ENCODE data around the gene CPA5.

The CPA5 gene

DNA sequence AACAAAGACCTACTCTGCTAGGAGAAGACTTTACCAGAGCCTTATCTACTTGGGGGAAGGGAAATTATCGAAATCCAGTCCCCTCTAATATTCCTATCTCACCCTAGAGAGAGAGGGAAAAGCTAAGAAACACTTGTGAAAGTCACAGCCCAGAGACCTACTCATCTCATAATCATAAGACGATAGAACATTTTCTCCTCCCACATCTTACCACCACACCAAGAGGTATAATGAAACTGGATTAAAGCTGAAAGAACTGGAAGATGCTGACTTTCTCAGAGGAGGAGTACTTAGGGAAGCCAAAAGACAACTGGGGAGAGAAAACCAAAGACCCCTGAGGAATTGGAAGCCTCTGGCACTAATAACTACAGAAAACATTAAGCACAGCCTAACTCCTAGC is 10.8 kb upstream of the CPA5 start:
- no peak for DNase-seq

DNA sequence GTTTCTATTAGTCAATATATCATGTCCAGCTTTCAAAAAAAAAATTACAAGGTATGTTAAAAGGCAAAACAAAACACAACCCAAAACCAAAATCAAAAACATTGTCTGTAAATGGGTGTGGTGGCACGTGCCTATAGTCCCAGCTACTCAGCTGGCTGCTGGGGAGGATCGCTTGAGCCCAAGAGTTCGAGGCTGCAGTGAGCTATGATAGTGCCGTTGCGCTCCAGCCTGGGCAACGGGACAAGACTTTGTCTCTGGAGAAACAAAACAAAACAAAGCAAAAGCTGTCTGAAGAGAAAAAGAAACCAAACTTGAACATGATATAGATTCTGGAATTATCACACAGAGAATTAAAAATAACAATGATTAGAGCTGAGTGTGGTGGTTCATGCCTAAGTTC is 10.3 kb upstream of the CPA5 start:
- DNase-seq = no peak

DNA sequence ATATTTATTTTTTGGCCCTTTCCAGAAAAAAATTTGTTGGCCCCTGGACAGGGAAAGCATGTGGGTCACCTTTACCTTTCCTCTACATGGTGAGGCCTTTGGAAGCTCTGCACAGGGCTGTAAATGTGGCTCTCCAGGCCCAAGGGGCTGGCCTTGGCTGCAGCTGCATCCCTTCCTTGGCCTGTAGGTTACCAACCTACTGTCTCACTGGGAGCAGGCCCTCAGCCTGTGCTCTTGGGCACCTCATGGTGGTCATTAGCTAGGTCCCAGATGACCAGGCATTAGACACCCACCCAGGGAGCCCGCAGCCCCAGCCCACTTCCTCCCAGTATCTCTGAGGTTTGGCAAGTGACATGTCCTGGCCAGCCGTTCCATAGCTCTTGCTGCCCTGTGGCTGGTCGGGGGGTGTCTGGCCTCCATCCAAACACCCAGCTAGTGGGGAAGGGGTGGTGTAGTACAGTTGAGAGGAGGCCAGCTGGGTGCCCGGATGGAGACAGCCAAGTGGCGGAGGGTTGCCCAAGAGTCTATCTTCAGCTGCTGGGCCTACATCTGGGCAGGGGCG is 7.1 kb upstream of the CPA5 start:
- no peak for DNase-seq

DNA sequence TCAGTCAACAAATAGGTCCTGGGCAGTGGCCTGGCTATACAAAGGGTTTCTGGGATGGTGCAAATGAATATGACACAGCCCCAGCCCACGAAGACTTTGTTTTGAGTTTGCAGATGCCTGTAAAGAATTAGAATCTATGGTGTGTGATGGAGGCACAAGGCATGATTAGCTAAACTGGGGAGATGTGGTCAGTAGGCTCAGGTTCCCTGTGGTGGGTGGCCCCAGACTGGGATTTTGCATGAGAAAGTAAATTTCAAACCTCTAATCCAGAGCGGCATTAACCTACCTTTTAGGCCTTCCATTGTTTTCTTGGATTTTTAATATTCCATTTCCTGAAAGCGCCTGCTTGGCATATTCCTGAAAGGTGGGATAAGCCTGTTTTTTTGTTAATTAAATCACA is 6.4 kb upstream of the CPA5 start:
- DNase-seq = no peak

DNA sequence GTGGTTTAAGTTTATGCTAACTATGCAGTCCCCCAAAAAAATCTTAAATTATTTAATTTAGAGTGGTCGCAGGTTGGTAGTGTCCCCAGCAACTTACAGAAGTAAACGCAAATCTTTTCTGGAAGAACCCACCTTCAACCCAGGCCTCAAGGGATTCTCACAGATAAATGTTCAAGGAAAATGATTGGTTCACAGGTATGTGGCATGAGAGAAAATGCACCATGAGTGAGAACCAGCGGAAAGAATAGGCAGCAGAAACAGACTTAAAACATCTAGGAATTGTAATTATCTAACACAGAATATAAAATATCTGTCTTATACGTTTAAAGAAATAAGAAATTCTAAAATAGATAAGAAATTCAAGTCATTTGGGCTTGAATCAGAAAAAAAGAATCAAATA is 2.7 kb upstream of the CPA5 start:
- DNase-seq = no peak

DNA sequence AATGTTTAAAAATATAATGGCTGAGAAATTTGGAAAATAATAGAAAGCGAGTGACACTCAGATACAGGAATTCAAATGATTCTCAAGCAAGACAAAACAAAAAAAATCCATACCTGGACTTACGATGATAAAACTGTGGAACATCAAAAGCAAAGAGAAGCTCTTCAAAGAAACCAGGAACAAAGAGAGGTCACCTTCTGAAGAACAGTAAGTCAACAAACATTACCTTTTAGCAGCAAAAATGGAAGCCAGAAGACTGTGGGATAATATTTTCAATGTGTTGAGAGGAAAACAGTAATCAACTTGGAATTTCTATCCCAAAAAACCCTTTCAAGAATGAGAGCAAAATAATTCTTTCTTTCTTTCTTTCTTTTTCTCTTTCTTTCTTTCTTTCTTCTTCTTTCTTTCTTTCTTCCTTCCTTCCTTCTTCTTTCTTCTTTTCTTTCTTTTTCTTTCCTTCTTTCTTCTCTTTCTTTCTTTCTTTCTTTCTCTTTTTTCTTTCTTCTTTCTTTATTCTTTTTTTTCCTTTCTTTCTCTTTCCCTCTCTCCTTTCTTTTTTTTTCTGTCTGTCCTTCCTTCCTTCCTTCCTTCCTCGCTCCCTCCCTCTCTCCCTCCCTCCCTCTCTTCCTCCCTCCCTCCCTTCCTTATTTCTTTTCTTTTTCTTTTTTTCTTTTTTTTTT is 1.8 kb upstream of the CPA5 start:
- no peak for DNase-seq

DNA sequence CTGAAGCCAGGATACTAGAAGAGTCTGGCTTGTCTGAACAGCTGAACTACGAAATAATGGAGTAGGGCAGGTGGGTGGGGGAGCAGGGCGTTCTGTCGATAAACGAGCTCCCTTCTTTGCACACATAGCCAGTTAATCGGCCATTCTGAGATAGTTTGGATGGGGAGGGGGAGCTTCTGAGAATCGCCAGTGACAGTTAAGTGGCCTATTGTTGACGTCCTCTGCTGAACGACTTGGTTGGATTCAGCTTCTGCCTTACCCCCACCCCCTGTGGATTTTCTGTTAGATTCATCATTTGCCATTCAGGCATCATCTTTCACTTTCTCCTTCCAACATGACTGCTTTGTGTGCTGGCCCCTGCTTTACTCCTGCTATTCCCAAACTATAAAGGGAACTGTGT is 520 bp downstream of the CPA5 start:
- DNase-seq = no peak

DNA sequence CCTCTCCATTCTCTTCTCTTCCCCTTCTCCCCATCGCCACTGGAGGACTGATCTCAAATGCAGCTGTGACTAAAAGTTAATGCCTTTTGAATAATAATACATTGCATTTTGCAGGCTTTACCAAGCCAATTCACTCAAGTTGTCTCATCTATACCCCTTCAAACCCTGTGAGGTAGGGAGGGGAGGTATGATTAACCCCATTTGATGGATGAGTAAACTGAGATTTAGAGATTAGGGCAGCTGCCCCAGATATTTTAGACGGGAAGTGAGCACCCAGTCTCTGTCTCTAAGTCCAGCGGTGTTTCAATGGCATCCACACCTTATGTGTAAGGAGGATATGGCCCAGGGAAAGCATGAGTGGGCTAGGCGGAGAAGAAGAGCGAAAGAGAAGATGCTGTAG is 1.1 kb downstream of the CPA5 start:
- no peak for DNase-seq

DNA sequence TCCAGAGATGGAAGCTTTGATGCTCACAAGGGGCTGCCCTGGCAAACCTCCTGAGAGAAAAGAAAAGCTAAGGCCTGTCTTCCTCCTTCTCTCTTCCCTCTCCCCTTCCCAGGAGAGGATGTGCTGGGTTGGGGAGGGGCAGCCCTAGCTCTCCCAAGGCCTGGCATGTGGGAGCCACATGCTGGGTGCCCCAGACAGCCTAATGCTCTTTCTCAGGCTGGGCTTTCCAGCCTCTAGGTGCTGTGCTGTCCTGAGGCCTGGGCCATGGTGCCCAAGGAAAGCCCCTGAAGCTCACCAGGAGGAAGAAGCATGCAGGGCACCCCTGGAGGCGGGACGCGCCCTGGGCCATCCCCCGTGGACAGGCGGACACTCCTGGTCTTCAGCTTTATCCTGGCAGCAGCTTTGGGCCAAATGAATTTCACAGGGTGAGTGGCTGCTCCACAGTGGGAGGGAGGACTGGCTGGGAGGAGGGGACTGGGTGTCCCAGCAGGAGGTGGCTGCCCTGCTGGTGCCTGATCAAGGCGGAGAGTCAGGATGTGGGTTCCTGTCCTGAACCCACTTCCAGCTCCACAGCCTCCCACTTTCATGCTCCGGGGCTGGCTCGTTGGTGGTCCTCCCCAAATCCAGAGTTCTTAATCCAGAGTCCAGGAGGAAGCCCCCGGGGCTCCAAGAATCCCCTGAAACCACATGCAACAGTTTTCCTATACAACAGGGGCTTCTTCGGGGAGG is 1.7 kb downstream of the CPA5 start:
- no peak for DNase-seq

DNA sequence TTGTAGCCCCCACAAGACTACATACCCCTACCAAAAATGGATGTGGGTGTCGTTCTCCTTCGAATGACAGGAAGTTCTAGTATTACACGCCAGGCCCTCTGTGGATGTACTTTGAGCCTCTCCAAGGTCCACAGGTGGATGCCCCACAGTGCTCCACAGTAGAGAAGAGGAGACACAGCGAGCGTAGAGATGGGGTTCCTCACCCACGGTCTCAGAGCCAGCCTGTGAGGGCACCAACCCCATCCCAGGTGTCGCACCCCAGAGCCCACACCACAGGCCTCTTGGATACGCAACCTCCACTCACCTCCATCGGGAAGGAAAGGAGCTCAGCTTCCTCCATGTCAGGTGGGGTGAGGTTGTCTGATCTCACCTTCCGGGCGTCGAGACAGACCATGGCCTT is 2.3 kb downstream of the CPA5 start:
- no peak for DNase-seq

DNA sequence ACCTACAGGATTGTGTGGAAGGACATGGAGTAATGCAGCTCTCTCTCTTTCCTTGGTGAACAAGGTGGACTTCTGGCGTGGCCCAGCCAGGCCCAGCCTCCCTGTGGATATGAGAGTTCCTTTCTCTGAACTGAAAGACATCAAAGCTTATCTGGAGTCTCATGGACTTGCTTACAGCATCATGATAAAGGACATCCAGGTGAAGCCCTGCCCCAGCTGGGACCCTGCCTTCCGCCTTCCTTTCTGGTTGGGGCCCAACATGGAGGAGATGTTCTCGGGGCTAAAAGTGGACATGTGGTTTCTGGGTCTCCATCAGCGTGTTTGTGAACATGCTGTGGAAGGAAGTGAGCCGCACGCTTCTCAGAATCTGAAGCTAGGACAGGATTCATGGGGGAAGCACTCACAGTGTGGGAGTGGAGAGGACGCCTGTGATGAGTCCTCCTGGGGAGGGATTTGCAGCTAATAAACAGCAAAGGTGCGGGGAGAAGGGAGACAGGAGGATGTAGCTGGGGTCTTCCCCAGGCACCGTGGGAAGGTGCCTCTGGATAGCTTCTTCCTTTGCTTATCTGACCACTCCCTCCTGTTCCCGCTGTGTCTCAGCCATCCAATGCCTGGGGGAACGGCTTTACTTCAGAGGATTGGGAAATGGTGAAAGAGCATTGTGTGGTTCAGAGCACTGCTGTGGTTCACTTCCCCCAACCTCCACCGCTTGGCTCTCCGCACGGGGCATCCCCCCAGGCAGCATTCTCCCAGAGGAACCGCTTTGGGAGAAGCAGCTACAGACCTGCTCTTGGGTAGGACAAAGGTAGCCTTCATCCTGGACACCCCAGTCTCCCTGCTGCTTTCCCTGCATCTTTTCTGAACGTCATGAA is 5.5 kb downstream of the CPA5 start:
- DNase-seq = no peak

DNA sequence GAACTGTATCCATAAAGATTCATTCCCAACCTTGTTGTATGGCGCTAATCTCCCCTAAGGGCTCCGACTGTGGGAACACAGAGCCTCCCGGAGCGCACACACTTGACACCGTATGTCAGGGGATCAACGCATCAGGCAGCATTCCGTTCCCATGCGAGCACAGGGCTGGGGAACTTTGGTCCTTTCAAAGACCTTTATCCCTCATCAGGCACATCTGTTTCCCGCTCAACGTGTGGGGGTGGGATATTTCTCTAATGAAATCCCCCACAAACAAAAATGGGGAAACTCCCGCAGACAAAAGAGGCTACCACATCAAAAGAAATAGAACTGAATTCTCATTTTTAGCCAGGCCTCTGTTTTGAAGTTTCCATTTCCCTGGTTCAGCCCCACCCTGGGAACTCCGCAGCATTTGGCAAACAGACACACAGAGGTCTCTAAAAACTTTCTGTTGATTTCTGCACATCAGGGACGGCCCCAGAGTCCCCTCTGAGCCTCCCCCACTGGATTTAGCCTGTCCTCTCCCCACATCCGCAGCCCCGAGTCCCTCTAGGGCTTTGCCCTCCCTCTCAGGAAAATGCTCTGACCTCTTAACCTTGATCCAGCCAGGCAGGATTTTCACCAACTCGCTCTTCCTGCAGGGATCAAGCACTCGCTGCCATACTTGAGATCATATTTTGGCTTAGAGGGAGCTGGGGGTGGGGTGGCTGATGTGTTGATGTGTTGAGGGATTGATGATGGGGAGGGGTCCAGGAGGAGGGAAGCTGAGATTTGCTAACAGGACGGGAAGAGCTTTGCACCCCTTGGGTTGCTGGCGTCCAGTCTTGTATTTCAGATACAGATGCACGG is 6.6 kb downstream of the CPA5 start:
- DNase-seq = no peak

DNA sequence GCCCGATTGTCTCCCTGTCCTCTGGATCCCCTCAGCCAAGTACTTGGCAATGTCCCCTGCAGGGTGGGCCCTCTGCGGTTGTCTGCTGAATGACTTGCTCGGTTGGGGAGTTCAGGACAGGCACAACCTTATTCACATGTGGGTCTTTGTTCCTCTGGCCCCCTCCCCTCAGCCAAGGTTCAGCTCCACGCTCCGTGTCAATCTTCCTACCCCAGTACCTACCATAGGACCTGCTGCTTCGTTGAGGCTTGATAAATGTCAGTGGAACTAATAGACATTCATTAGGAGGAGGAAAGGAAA is 7.1 kb downstream of the CPA5 start:
- no peak for DNase-seq

DNA sequence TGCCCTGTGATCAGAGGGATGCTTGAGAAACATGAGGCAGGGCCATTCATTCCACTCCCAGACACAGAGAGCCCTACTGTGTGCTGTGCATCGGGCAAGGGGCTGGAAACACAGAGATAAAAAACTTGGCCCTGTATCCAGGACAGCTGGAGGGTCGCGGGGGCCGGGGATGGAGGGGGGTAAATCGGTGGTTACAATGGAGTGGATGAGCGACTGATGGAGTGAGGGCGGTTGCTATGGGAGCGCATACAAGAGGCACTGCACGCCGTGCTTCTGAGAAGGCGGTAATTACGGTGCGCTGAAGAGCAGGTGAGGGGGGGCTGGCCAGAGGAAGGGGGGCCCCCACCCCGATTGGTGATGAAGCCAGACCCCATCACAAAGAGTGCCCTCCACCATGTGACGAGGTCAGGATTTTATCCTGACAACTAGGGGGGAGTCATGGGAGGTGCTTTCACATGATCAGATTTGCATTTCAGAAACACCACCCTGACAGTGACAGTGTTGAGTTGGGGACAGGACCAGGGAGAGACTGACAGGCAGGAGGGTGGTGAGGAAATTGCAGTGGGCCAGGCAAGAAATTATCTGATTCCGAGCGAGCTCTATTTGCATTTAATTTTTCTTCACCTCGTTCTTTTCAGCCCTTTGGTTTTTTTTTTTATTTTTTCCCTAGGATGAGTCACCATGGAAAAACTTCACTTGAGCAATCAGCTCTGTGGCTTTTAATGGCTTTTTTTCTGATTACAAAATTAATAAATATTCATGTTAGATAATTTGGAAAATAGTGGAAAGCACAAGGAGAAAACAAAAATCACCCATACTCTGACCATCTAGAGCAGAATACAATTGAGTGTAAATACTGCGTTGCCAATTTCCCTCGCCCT is 7.8 kb downstream of the CPA5 start:
- DNase-seq = peak; percentile 8

DNA sequence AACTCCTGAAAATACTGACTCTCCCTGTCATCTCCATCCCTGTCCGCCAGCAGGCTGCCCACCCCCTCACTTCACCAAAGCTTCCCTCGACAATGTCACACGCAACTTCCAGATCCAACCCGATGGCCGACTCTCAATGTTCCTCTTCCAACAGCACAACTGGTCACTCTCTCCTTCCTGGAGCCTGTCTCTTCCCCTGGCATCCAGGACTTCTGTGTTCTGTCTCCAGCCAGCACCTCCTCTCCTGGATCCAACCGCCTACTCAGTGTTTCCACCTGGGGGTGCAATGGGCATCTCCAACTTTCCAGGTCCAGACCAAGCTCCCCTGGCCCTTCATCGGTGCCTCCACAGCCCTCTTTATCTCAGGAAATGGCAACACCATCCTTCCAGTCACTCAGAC is 8.6 kb downstream of the CPA5 start:
- DNase-seq = no peak

DNA sequence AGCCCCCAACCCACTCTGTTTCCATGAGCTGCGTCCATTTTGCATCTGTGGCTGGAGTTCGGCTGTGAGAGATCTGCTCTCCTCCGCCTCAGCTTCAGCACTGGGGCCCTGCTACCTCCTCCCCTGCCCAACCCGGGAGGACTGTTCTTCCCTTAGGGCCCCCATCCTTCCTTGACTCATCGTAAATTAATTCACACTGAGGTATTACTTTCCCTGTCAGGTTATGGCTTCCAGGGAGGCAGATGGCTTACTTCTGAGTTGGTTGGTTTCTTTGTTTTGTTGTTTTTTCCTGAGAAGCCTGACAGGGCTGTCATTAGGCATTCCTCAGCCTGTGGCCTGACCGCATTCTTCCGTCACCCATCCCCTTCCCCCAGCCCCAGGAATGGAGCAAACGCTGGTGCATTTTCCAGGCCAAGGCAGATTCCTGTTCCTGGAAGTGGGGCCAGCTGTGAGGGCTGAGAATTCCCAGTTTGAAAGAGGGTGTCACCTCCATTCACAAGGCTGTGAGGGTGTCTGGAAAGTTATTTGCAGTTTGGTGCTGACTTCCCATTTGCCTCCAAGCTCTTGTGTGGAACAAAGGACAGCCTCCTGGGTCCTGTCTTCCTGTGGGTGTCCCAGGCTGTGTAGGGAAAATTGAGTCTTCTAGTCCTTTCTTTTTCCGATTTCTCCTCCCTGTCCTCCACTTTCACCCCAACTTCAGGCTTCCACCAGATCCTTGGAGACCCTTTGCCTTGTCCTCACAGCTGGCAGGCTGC is 11.7 kb downstream of the CPA5 start:
- DNase-seq = peak; percentile 87

DNA sequence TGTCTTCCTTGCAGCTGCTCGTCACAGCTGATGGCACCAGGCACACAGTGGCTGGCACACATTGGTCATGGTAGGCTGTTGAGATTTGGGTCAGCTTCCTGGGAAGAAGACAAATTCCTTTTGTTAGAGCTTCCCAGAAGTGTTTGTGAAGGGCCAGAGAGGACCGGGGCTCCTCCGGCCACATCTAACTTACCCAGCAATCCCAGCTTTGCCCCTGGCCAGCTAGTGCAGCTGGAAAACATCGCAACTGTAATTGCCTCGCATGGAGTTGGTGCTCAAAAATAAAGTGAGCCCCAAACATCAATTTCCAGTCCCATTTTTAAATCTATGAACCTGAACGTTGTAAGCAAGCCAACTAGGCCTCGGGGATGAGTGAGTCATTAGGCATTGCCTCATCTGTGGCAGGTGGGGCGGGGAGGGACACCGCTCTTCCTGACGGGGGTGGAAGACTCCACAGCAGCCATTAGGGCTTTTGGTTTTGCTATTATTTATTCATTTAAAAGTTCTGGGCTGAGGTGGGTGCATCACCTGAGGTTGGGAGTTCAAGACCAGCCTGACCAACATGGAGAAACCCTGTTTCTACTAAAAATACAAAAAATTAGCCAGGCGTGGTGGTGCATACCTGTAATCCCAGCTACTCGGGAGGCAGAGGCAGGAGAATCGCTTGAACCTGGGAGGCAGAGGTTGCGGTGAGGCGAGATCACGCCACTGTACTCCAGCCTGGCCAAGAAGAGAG is 12.4 kb downstream of the CPA5 start:
- DNase-seq = peak; percentile 8

DNA sequence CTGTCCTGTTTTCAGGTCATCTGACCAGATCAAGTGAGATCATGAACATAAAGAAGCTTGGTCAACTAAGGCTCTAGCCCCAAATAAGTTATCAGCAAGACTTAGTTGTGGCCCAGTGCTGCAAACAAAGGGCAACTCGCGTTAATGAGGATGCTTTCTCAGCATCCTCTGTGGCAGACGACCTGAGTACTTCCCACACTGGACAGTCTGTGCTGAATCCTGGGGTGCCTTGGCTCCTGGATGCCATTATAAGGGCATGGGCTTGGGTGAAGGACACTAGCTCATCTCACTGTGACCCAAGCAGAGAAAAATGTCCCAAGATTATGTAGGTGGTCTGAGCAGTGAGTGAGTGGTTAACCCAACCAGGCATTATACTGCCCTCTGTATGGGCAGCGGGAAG is 13.9 kb downstream of the CPA5 start:
- DNase-seq = no peak

DNA sequence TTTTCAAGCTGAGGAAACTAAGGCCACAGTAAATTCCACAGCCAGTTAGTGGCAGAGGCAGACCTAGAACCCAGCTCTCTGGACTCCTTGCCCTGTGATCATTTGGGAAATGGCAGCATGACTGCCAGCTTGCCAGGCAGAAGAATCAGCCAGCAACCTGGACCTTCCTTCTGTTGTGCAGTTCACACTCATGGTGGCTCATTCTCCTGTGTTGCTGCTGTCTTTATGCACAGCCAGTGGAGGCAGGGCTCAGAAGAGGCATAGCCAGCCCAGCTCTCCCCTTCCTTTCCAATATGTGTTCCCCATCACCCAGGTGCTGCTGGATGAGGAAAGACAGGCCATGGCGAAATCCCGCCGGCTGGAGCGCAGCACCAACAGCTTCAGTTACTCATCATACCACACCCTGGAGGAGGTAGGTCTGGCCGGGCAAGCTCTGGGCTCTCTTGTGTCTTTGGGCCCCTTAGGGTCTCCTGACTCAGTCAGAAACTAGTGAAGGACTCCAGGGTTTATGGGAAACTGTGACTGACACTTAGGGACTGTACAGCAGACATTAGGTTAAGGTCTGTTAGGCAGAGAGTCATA is 14.8 kb downstream of the CPA5 start:
- DNase-seq = no peak

DNA sequence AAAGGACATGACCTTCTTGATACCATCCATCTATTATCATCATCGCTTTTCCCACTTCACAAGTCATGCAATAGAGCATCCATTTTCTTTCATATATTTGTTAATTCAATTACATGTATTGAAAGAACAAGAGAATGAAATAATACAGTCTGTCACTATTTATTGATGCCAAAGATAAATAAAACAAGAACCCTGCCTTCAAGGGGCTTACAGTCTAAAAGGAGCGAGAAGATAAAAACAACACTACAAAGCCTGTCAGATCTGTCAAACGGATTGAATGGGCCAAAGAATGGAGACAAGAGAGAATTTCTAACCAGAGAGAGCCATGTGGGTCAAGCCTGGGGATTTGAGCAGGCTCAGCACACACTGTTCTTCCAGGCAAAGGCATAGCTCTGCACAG is 15.9 kb downstream of the CPA5 start:
- no peak for DNase-seq
